ENCODE results near the gene CD37. TPM values are rescaled to one million over a fixed set of nuclear protein-coding genes. Genes with fewer than 3 reads are reported as not detected.
"Not testable (repeated sequence)": the region's sequence is repeated elsewhere in the genome, so short reads cannot be mapped to it uniquely, and the experiment has no call there.

Gene CD37
- total RNA-seq, 2 experiments from 2014 or later: 182 to 189 TPM

DNA sequence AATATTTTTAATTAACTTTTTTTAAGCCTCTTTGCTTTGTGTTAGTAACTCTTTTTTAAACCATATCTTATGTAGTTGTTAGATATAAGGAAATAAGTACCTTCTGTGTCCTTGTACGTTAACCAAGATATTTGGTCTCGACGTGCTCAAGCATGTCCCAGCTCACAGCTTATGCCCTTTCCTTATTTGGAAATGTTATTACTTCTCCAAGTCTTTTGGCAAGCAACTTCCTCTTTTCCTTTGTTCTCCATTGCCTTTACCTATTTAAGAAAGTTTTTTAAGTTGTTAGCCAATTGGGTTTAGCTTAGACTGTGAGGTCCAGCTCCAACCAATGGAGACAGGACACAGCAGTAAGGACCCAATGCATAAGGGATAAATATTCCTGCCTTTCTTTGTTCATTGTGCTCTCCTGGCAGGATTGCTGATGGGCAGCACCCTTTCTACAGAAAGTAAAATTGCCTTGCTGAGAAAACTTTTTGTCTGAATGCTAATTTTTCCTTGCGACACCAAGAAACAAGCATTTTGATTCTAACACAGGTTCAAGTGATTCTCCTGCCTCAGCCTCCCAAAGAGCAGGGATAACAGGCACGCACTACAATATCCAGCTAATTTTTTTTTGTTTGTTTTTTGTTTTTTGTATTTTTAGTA, 33.6 kb downstream of the CD37 start:
- H3K27ac Mint-ChIP-seq: no peak overlapping the region
- peaks cover 7% of the 10 kb centered on the region for H3K9me3 Mint-ChIP-seq
- no peak for DNase-seq
- H3K4me1 Mint-ChIP-seq (ENCODE audit: low read depth): peaks cover 3% of the 10 kb centered on the region
- peaks cover 4% of the 10 kb centered on the region for H3K36me3 Mint-ChIP-seq (ENCODE audit: low read depth)
- CTCF ChIA-PET: no interaction called here
- H3K27me3 Mint-ChIP-seq (ENCODE audit: low read depth): peaks cover 5% of the 10 kb centered on the region
- intact Hi-C loops (cut with micrococcal nuclease): no loop called here
- H3K4me3 Mint-ChIP-seq: no peak overlapping the region

DNA sequence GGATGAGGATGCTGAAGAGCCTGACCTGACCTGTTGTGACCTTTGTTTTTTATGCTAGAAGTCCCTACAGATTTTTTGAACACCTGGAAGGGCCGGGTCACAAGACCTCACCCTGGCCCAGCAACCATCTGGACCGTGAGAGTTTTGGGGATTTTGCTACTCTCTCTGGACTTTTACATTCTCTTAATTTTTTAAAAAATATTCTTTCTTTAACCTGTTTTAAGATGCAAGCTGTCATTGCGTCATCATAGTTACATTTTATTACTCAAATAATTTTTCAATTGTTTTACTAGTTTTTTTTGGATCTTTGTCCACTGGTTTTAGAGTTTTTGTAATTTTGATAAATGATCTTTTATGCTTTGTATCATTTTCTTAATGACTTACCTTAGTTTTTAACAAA, 36.0 kb downstream of the CD37 start:
- H3K4me1 Mint-ChIP-seq (ENCODE audit: low read depth): no peaks in the 10 kb centered on the region
- intact Hi-C loops (cut with micrococcal nuclease): no loop called here
- peaks cover 7% of the 10 kb centered on the region for H3K9me3 Mint-ChIP-seq
- CTCF ChIA-PET: no interaction called here
- H3K36me3 Mint-ChIP-seq (ENCODE audit: low read depth): peaks cover 4% of the 10 kb centered on the region
- H3K27ac Mint-ChIP-seq: no peak overlapping the region
- H3K27me3 Mint-ChIP-seq (ENCODE audit: low read depth): peaks cover 2% of the 10 kb centered on the region
- no peak overlapping the region for H3K4me3 Mint-ChIP-seq
- no peak for DNase-seq

DNA sequence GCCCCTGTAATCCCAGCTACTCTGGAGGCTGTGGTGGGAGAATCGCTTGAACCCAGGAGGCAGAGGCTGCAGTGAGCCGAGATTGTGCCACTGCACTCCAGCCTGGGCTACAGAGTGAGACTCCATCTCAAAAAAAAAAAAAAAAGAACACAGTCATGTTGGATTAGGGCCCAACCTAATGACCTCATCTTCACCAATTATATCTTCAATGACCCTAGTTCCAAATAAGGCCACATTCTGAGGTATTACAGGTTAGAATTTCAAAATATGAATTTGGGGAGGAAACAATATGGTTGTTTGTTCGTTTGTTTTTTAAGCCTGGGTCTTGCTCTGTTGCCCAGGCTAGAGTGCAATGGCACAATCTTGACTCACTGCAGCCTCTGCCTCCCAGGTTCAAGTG, 38.0 kb downstream of the CD37 start:
- DNase-seq; intact Hi-C loops (cut with micrococcal nuclease); H3K27ac Mint-ChIP-seq; H3K9me3 Mint-ChIP-seq; H3K4me3 Mint-ChIP-seq; H3K36me3 Mint-ChIP-seq (ENCODE audit: low read depth); H3K27me3 Mint-ChIP-seq (ENCODE audit: low read depth); H3K4me1 Mint-ChIP-seq (ENCODE audit: low read depth): not testable (repeated sequence)
- CTCF ChIA-PET: interaction anchor here (0.6 kb wide), 1 partner anchor 174 kb away, joined by 3 read pairs; no protein-coding TSS in a partner anchor

DNA sequence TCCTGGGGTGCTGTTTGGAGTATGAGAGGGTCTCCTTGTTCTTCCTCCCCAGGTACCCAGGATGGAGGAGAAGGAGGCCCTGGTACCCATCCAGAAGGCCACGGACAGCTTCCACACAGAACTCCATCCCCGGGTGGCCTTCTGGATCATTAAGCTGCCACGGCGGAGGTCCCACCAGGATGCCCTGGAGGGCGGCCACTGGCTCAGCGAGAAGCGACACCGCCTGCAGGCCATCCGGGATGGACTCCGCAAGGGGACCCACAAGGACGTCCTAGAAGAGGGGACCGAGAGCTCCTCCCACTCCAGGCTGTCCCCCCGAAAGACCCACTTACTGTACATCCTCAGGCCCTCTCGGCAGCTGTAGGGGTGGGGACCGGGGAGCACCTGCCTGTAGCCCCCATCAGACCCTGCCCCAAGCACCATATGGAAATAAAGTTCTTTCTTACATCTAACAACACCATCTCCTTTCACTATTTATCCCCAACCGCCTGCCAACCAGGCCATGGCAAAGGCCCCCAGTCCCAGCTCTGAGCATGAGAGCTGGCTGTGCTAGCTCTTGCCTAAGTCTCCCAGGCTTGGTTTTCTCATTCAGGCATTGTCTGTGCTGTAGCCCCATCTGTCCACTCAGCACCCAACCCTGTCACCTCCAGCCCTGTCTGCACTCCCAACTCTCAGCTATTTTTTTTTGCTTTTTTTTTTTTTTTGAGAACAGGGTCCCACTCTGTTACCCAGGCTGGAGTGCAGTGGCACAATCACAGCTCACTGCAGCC, 39.6 kb downstream of the CD37 start:
- Mint-ChIP-seq H3K27me3 (ENCODE audit: low read depth) (peaks cover 2% of the 10 kb centered on the region), H3K27ac (no peak overlapping the region), H3K4me3 (no peak overlapping the region), H3K9me3 (no peaks in the 10 kb centered on the region), H3K36me3 (ENCODE audit: low read depth) (no peaks in the 10 kb centered on the region), H3K4me1 (ENCODE audit: low read depth) (no peaks in the 10 kb centered on the region)
- intact Hi-C loops (cut with micrococcal nuclease): no loop called here
- no peak for DNase-seq
- CTCF ChIA-PET: no interaction called here

DNA sequence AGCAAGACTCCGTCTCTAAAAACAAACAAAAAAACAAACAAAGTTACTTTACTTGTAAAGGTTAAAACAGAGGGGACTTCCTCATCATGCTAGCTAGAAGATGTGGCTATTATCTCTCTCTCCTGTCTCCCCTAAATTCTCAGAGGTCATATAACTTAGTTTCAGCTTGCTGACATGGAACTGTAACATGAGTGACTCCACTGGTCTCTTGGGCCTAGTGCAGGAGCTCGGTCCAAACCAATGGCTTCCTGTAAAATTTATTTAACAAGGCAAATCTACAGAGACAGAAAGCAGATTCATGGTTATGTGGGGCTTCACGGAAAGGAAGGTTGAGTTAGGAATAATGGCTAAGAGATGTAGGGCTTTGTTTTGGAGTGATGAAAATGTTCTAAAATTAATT, 43.3 kb downstream of the CD37 start:
- no peak overlapping the region for H3K4me3 Mint-ChIP-seq
- no peak for DNase-seq
- intact Hi-C loops (cut with micrococcal nuclease): no loop called here
- peaks cover 3% of the 10 kb centered on the region for H3K9me3 Mint-ChIP-seq
- CTCF ChIA-PET: no interaction called here
- no peaks in the 10 kb centered on the region for H3K27me3 Mint-ChIP-seq (ENCODE audit: low read depth)
- H3K4me1 Mint-ChIP-seq (ENCODE audit: low read depth): no peaks in the 10 kb centered on the region
- no peaks in the 10 kb centered on the region for H3K36me3 Mint-ChIP-seq (ENCODE audit: low read depth)
- no peak overlapping the region for H3K27ac Mint-ChIP-seq

DNA sequence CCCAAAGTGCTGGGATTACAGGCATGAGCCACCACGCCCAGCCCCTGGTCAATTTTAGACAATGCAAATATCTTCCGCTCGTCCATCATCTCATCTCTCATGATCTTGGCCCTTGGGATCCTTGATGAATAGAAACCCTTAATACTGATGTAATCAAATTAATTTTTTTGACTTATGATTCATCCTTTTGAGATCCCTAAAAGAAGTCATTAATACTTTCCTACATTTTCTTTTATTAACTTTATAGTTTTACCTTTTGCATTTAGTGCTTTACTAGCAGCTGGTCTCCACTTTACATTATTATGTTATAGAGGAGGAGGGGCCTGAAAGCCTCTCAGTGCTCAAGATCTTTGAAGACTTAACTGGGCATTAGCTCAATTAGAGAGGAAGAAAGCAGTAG, 45.2 kb downstream of the CD37 start:
- Mint-ChIP-seq H3K36me3 (ENCODE audit: low read depth) (no peaks in the 10 kb centered on the region), H3K27me3 (ENCODE audit: low read depth) (no peaks in the 10 kb centered on the region), H3K4me3 (no peak overlapping the region), H3K9me3 (peaks cover 3% of the 10 kb centered on the region), H3K27ac (no peak overlapping the region), H3K4me1 (ENCODE audit: low read depth) (no peaks in the 10 kb centered on the region)
- CTCF ChIA-PET: interaction anchor here (0.6 to 1.5 kb wide), 3 partner anchors 11 to 174 kb away, joined by 3 to 4 read pairs (median 3); no protein-coding TSS in a partner anchor
- no peak for DNase-seq
- intact Hi-C loops (cut with micrococcal nuclease): no loop called here

DNA sequence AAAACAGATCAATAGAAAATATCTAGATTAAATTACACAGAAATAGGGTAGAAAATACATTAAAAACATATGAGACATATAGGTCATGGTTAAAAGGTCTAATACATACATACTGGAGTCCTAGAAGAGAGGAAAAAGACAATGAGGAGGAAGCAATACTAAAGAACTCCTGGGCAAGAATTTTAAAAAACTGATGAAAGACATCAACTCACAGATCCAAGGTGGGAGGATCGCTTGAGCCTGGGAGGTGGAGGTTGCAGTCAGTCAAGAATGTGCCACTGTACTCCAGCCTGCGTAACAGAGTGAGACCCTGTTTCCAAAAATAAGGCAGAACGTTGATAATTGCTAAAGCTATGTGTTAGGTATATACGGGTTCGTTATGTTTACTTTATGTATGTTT, 47.4 kb downstream of the CD37 start:
- intact Hi-C loops (cut with micrococcal nuclease): no loop called here
- no peak overlapping the region for H3K4me3 Mint-ChIP-seq
- peaks cover 3% of the 10 kb centered on the region for H3K4me1 Mint-ChIP-seq (ENCODE audit: low read depth)
- no peaks in the 10 kb centered on the region for H3K27me3 Mint-ChIP-seq (ENCODE audit: low read depth)
- no peak overlapping the region for H3K27ac Mint-ChIP-seq
- peaks cover 3% of the 10 kb centered on the region for H3K9me3 Mint-ChIP-seq
- no peaks in the 10 kb centered on the region for H3K36me3 Mint-ChIP-seq (ENCODE audit: low read depth)
- no peak for DNase-seq
- CTCF ChIA-PET: interaction anchor here (0.7 to 1.2 kb wide), 2 partner anchors 30 to 658 kb away, joined by 3 to 6 read pairs; no protein-coding TSS in a partner anchor

DNA sequence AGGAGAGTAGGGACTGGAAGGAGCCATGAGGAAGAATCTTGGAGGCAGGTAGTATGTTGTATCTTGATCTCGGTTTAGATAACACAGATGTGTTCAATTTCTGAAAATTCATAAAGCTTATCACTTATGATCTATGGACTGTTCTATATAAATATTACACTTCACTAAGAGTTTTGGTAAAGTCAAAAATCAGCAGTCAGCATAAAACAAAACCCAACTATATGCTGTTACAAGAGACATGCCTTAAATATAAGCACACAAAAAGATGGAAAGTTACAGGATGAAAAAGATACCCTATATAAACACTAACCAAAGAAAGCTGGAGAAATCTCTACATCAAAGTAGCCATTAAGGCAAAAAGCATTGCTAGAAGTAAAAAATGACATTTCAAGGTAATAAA, 48.4 kb downstream of the CD37 start:
- DNase-seq: no peak
- intact Hi-C loops (cut with micrococcal nuclease): no loop called here
- peaks cover 3% of the 10 kb centered on the region for H3K9me3 Mint-ChIP-seq
- H3K4me3 Mint-ChIP-seq: no peak overlapping the region
- CTCF ChIA-PET: interaction anchor here (0.7 kb wide), 1 partner anchor 659 kb away, joined by 6 read pairs; no protein-coding TSS in a partner anchor
- no peaks in the 10 kb centered on the region for H3K27me3 Mint-ChIP-seq (ENCODE audit: low read depth)
- no peaks in the 10 kb centered on the region for H3K36me3 Mint-ChIP-seq (ENCODE audit: low read depth)
- no peak overlapping the region for H3K27ac Mint-ChIP-seq
- peaks cover 9% of the 10 kb centered on the region for H3K4me1 Mint-ChIP-seq (ENCODE audit: low read depth)

DNA sequence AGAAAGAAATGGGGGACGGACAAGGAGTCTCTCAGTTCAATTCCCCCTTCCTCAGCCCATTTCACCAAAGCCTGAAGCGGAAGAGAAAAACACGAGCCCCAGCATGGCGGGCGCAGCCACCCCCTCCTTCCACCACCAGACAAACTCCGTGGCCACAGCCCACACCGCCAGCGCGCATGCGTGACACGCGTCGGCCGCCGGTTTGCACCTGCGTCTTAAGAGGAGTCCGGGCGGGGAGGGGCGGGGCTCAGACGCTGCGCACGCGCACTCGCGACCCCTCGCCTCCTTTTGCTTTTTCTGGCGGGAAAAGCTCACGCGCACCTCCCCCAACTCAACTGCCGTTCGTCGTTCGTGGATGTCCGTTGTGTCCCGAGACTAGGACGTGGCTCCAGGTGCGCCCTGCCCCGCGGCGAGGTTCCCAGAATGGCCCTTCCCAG, 52.7 kb downstream of the CD37 start, which contains the start of gene KASH5:
KASH5 (plus strand) TSS at position 314 of the 437 bp plus-strand sequence. CDS start 2,635 bp downstream, outside the sequence.
- Mint-ChIP-seq H3K27ac (peak within 1 kb of the TSS; percentile 86), H3K27me3 (ENCODE audit: low read depth) (peaks cover 3% of the 10 kb centered on the region), H3K4me3 (peak within 1 kb of the TSS; percentile 68), H3K4me1 (ENCODE audit: low read depth) (peaks cover 15% of the 10 kb centered on the region), H3K36me3 (ENCODE audit: low read depth) (no peaks in the 10 kb centered on the region), H3K9me3 (no peaks in the 10 kb centered on the region)
- intact Hi-C loops (cut with micrococcal nuclease): loop anchor here (1.0 to 2.0 kb wide), 2 partner anchors 53 to 82 kb away; partner anchors contain the start of gene CD37
- CTCF ChIA-PET: interaction anchor here (0.6 to 1.3 kb wide), 2 partner anchors 83 to 88 kb away, joined by 3 to 4 read pairs; no protein-coding TSS in a partner anchor
- DNase-seq: peak; percentile 95

DNA sequence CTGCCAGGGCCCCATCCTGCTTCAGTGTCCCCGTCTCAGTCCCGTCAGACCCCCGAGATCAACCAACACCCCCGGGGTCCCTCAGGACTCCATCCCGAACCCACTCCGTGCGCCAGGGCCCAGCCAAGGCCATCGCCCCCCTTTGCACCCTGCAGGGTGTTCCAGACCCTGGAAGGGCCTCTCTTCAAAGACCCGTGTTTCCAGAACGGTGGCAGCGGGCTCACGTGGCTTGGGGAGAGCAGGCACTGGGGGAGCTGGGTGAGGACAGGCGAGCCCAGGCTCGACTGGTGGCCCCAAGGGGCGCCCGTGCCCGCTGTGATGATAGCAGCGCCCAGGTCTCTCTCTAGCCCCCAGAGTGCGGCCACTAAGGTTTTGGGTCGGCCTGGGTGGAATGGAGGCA, 54.2 kb downstream of the CD37 start:
- H3K4me1 Mint-ChIP-seq (ENCODE audit: low read depth): peaks cover 15% of the 10 kb centered on the region
- no peak overlapping the region for H3K27ac Mint-ChIP-seq
- peaks cover 3% of the 10 kb centered on the region for H3K27me3 Mint-ChIP-seq (ENCODE audit: low read depth)
- CTCF ChIA-PET: interaction anchor here (1.1 to 4.0 kb wide), 3 partner anchors 56 to 177 kb away, joined by 3 to 18 read pairs (median 3); no protein-coding TSS in a partner anchor
- intact Hi-C loops (cut with micrococcal nuclease): loop anchor here (2.0 kb wide), 1 partner anchor 55 kb away; the partner anchor contains the start of gene CD37
- no peaks in the 10 kb centered on the region for H3K36me3 Mint-ChIP-seq (ENCODE audit: low read depth)
- H3K4me3 Mint-ChIP-seq: peak overlapping the region; percentile 4
- DNase-seq: no peak
- H3K9me3 Mint-ChIP-seq: no peaks in the 10 kb centered on the region
